K562 (cell line): ENCODE measurements around the gene RGL2. TPM values are rescaled to one million over a fixed set of nuclear protein-coding genes. Genes with fewer than 3 reads are reported as not detected.

ENCODE experiments used
- C11orf30 ChIP-seq: fragments of 450-650 bp; IDR thresholded peaks from 2 replicates; pipeline ENCODE4 v1.6.1; 2016; ENCODE audit warnings: low read depth, mild to moderate bottlenecking
- CBX5 ChIP-seq: IDR thresholded peaks from 2 replicates; pipeline ENCODE4 v1.6.1; 2014; ENCODE audit warnings: low read depth, borderline replicate concordance
- ETS2 ChIP-seq: IDR thresholded peaks from 2 replicates; pipeline ENCODE4 v1.6.1; 2016; ENCODE audit warnings: borderline replicate concordance, missing genetic modification characterization, mild to moderate bottlenecking, moderate library complexity, missing compliant biosample characterization; ENCODE audit not compliant: poor library complexity, severe bottlenecking
- EWSR1 ChIP-seq: fragments of 450-650 bp; IDR thresholded peaks from 2 replicates; pipeline ENCODE4 v1.6.1; 2018; ENCODE audit warnings: borderline replicate concordance, mild to moderate bottlenecking, low read depth, moderate library complexity; ENCODE audit not compliant: partially characterized antibody
- GATAD2A ChIP-seq: fragments of 450-650 bp; IDR thresholded peaks from 2 replicates; pipeline ENCODE4 v1.6.1; 2017
- NR2C1 ChIP-seq, 2 experiments: fragments of 450-650 bp; IDR thresholded peaks; 2 replicates each; pipeline ENCODE4 v1.6.1; 2017; ENCODE audit warnings: mild to moderate bottlenecking in 2 of 2, antibody characterized with exemption in 1 of 2, inconsistent platforms in 1 of 2, missing compliant biosample characterization in 1 of 2, missing genetic modification characterization in 1 of 2
- RBM14 ChIP-seq: fragments of 200-400 bp; formaldehyde crosslinking; IDR thresholded peaks from 2 replicates; pipeline ENCODE4 v1.6.1; 2018; ENCODE audit warnings: low read depth, mild to moderate bottlenecking, low read length, moderate library complexity, borderline replicate concordance; ENCODE audit not compliant: insufficient read depth
- RBM17 ChIP-seq: fragments of 200-400 bp; formaldehyde crosslinking; IDR thresholded peaks from 2 replicates; pipeline ENCODE4 v1.6.1; 2017; ENCODE audit warnings: low read depth, mild to moderate bottlenecking, low read length, borderline replicate concordance
- RBM22 ChIP-seq: fragments of 200-400 bp; formaldehyde crosslinking; IDR thresholded peaks from 2 replicates; pipeline ENCODE4 v1.6.1; 2018; ENCODE audit warnings: low read length, low read depth; ENCODE audit not compliant: poor library complexity, severe bottlenecking
- SP1 ChIP-seq: sonication (generic); formaldehyde crosslinking; IDR thresholded peaks from 2 replicates; pipeline ENCODE4 v1.8.1; 2022; ENCODE audit warnings: mild to moderate bottlenecking, missing genetic modification reagents
- ZKSCAN3 ChIP-seq: fragments of 250-450 bp; sonication (Bioruptor Pico); IDR thresholded peaks from 2 replicates; pipeline ENCODE4 v1.4.0; 2020
- ZNF12 ChIP-seq: sonication (generic); formaldehyde crosslinking; IDR thresholded peaks from 2 replicates; pipeline ENCODE4 v1.4.0; 2020; ENCODE audit warnings: mild to moderate bottlenecking, missing genetic modification reagents
- ZNF239 ChIP-seq: fragments of 250-450 bp; sonication (Bioruptor Pico); IDR thresholded peaks from 2 replicates; pipeline ENCODE4 v1.4.0; 2020; ENCODE audit warnings: mild to moderate bottlenecking
- ZNF263 ChIP-seq: sonication (generic); formaldehyde crosslinking; IDR thresholded peaks from 2 replicates; pipeline ENCODE4 v1.8.0; 2022; ENCODE audit warnings: mild to moderate bottlenecking, missing genetic modification reagents, borderline replicate concordance
- ZNF561 ChIP-seq: fragments of 450-650 bp; formaldehyde crosslinking; conservative IDR thresholded peaks from 2 replicates; pipeline ENCODE4 v1.4.0; 2020; ENCODE audit warnings: mild to moderate bottlenecking, moderate library complexity
- polyA plus RNA-seq, 8 experiments: library from polyadenylated mRNA; depleted of rRNA in 4 of 8; stranded (reverse) in 5 of 8; unstranded in 3 of 8; fragments of >200 nt; fragmentation: Nextera tagmentation in 2 of 8; fragmentation: Illumina TruSeq in 1 of 8; extraction: Ambion mirVana in 2 of 8; extraction: Trizol in 1 of 8; gene quantifications; 2 replicates each; pipeline versions ENCODE4 v1.2.1 to v1.2.3, GENCODE V29; 2011 to 2014; ENCODE audit warnings: inconsistent platforms in 1 of 8, missing spikeins in 1 of 8
- total RNA-seq, 7 experiments: library from RNA; depleted of rRNA in 6 of 7; stranded (reverse); fragments of >200 nt in 6 of 7; fragmentation: Illumina TruSeq in 2 of 7; extraction: Trizol in 2 of 7; gene quantifications; 2 replicates each; pipeline versions ENCODE4 v1.2.1 to v1.2.3, GENCODE V29; 2011 to 2021; ENCODE audit warnings: low replicate concordance in 1 of 7
- TF ChIP-seq, protein P1 (sequence below), 3 experiments: fragments of 200-800 bp in 1 of 3; fragments of 250-450 bp in 1 of 3; fragments of 450-650 bp in 1 of 3; sonication (Bioruptor Pico) in 1 of 3; sonication (Bioruptor generic) in 1 of 3; formaldehyde crosslinking in 1 of 3; IDR thresholded peaks; 2 replicates each; pipeline versions ENCODE4 v1.6.1 to v1.8.0; 2016 to 2022; ENCODE audit warnings: mild to moderate bottlenecking in 2 of 3, missing genetic modification characterization in 2 of 3, missing compliant biosample characterization in 1 of 3, moderate library complexity in 1 of 3
- TF ChIP-seq, protein P2 (sequence below): sonication (generic); formaldehyde crosslinking; IDR thresholded peaks from 2 replicates; pipeline ENCODE4 v1.4.0; 2020; ENCODE audit warnings: mild to moderate bottlenecking, missing genetic modification reagents
- TF ChIP-seq, protein P3 (sequence below): conservative IDR thresholded peaks from 2 replicates; pipeline ENCODE4 v1.6.1; 2011; ENCODE audit warnings: low read depth, mild to moderate bottlenecking, low read length; ENCODE audit not compliant: control insufficient read depth
- TF ChIP-seq, protein P4 (sequence below): fragments of 250-450 bp; sonication (Bioruptor Pico); IDR thresholded peaks from 2 replicates; pipeline ENCODE4 v1.8.0; 2021; ENCODE audit warnings: borderline replicate concordance, mild to moderate bottlenecking, moderate library complexity; ENCODE audit not compliant: poor library complexity, severe bottlenecking

RGL2 gene
- total and polyA plus RNA-seq, 9 of the 15 experiments (the other 6 are each of a cell fraction or from before 2014, with no cell fraction given), result 1.8 to 57.1 (median 19.5) TPM

DNA sequence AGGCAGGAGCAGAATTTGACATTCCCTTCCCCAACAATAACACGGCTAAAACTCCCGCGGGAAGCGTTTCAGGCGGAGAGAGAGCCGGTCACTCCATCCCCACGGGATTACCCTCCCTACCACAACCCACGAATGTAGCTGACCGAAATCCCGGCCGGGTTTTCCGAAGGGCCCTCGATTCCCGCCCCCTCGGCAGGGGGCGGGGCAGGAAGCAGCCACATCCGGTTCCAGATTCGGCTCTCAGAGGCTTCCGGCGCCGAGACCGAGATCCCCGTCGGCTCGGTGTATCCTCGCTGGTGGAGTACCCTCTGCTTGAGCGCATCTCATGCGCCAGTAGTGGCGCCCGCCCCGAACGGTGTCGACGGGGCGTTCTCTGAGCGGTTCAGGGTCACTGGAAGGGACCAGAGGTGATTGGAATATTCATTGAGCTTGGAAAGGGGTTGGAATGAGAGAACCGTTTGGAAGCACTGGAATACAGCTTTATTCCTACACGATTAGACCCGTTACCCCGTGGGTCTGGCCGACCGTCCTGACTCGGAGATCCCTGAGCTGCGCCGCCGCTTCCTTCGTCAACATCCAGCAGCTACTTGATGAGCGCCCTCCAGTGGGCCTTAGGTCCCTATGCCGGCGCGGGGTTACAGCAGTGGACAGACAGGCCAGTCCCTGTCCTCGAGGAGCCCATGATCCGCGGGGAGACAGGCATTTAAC lies 649 bp upstream of the RGL2 start (continued):
- TF ChIP-seq, protein P1, sequence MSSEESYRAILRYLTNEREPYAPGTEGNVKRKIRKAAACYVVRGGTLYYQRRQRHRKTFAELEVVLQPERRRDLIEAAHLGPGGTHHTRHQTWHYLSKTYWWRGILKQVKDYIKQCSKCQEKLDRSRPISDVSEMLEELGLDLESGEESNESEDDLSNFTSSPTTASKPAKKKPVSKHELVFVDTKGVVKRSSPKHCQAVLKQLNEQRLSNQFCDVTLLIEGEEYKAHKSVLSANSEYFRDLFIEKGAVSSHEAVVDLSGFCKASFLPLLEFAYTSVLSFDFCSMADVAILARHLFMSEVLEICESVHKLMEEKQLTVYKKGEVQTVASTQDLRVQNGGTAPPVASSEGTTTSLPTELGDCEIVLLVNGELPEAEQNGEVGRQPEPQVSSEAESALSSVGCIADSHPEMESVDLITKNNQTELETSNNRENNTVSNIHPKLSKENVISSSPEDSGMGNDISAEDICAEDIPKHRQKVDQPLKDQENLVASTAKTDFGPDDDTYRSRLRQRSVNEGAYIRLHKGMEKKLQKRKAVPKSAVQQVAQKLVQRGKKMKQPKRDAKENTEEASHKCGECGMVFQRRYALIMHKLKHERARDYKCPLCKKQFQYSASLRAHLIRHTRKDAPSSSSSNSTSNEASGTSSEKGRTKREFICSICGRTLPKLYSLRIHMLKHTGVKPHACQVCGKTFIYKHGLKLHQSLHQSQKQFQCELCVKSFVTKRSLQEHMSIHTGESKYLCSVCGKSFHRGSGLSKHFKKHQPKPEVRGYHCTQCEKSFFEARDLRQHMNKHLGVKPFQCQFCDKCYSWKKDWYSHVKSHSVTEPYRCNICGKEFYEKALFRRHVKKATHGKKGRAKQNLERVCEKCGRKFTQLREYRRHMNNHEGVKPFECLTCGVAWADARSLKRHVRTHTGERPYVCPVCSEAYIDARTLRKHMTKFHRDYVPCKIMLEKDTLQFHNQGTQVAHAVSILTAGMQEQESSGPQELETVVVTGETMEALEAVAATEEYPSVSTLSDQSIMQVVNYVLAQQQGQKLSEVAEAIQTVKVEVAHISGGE (CRISPR knock-in tag; IDR thresholded peaks at IDR 0.05), result peak in 1 of 3 experiments; percentile 89; a peak in 4 of 6 replicates
- no peak; the same call in 1 of the 2 replicates for TF ChIP-seq ZNF12 (CRISPR knock-in tag)
- no peak for TF ChIP-seq CBX5
- 0 out of 2 replicates have a peak, but pooled peaks have one; percentile 38 for TF ChIP-seq RBM14
- TF ChIP-seq ZNF263 (CRISPR knock-in tag), result peak; percentile 69
- no peak for TF ChIP-seq EWSR1
- peak; percentile 48 for TF ChIP-seq NR2C1 (IDR thresholded peaks at IDR 0.05)
- TF ChIP-seq NR2C1 (tag; IDR thresholded peaks at IDR 0.05), result no peak
- no peak for TF ChIP-seq ZNF239
- TF ChIP-seq SP1, result peak; percentile 91
- TF ChIP-seq ZKSCAN3 (CRISPR knock-in tag), result no peak
- TF ChIP-seq ZNF561 (CRISPR knock-in tag), result no peak
- TF ChIP-seq C11orf30, result peak; percentile 41
- TF ChIP-seq GATAD2A, result peak; percentile 94
- TF ChIP-seq, protein P2, sequence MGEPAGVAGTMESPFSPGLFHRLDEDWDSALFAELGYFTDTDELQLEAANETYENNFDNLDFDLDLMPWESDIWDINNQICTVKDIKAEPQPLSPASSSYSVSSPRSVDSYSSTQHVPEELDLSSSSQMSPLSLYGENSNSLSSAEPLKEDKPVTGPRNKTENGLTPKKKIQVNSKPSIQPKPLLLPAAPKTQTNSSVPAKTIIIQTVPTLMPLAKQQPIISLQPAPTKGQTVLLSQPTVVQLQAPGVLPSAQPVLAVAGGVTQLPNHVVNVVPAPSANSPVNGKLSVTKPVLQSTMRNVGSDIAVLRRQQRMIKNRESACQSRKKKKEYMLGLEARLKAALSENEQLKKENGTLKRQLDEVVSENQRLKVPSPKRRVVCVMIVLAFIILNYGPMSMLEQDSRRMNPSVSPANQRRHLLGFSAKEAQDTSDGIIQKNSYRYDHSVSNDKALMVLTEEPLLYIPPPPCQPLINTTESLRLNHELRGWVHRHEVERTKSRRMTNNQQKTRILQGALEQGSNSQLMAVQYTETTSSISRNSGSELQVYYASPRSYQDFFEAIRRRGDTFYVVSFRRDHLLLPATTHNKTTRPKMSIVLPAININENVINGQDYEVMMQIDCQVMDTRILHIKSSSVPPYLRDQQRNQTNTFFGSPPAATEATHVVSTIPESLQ (CRISPR knock-in tag), result peak; percentile 61; the same call in 1 of the 2 replicates
- peak; percentile 76 for TF ChIP-seq RBM22
- TF ChIP-seq RBM17, result no peak
- TF ChIP-seq, protein P3, sequence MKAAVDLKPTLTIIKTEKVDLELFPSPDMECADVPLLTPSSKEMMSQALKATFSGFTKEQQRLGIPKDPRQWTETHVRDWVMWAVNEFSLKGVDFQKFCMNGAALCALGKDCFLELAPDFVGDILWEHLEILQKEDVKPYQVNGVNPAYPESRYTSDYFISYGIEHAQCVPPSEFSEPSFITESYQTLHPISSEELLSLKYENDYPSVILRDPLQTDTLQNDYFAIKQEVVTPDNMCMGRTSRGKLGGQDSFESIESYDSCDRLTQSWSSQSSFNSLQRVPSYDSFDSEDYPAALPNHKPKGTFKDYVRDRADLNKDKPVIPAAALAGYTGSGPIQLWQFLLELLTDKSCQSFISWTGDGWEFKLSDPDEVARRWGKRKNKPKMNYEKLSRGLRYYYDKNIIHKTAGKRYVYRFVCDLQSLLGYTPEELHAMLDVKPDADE, result peak; percentile 78; the same call in 1 of the 2 replicates
- TF ChIP-seq ETS2 (tag), result no peak
- TF ChIP-seq, protein P4, sequence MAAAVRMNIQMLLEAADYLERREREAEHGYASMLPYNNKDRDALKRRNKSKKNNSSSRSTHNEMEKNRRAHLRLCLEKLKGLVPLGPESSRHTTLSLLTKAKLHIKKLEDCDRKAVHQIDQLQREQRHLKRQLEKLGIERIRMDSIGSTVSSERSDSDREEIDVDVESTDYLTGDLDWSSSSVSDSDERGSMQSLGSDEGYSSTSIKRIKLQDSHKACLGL (CRISPR knock-in tag), result no peak
